HuH-7 (cell line): ENCODE measurements around the gene FOXF2.
"Not testable (repeated sequence)": the region's sequence is repeated elsewhere in the genome, so short reads cannot be mapped to it uniquely, and the experiment has no call there.

ENCODE experiments used
- DNase-seq: peaks from one replicate; pipeline ENCODE4 v3.0.0; 2011; ENCODE audit warnings: low spot score

FOXF2 gene

GRCh38 chr6:1389369-1390132 is at the start of gene FOXF2:
Gene FOXF2 (plus strand): TSS chr6:1389576. CDS start chr6:1389948, 372 bp downstream.
- peak; percentile 61 for DNase-seq

- DNase-seq = no peak
These were observed 43.3 kb upstream of the FOXF2 start for GRCh38 chr6:1346101-1346500.

GRCh38 chr6:1346558-1347091 is 42.8 kb upstream of the FOXF2 start:
- DNase-seq = no peak

GRCh38 chr6:1347161-1347560 is 42.2 kb upstream of the FOXF2 start:
- DNase-seq = no peak

GRCh38 chr6:1348675-1349074 is 40.7 kb upstream of the FOXF2 start:
- no peak for DNase-seq

- DNase-seq = no peak
These were observed 39.7 kb upstream of the FOXF2 start for GRCh38 chr6:1349655-1350054.

GRCh38 chr6:1351381-1352008 is 37.9 kb upstream of the FOXF2 start:
- no peak for DNase-seq

- DNase-seq = not testable (repeated sequence)
These were observed 34.3 kb upstream of the FOXF2 start for GRCh38 chr6:1355068-1355467.

- DNase-seq = not testable (repeated sequence)
These were observed 27.7 kb upstream of the FOXF2 start for GRCh38 chr6:1361717-1362116.

- DNase-seq = no peak
These were observed 26.7 kb upstream of the FOXF2 start for GRCh38 chr6:1362643-1363042.

GRCh38 chr6:1363298-1363697 is 26.1 kb upstream of the FOXF2 start:
- DNase-seq = no peak

GRCh38 chr6:1363729-1364572 is 25.4 kb upstream of the FOXF2 start:
- DNase-seq = no peak

GRCh38 chr6:1364791-1365190 is 24.6 kb upstream of the FOXF2 start:
- DNase-seq = no peak

- DNase-seq = no peak
These were observed 23.7 kb upstream of the FOXF2 start for GRCh38 chr6:1365686-1366085.

GRCh38 chr6:1367771-1368170 is 21.6 kb upstream of the FOXF2 start:
- no peak for DNase-seq

- DNase-seq = no peak
These were observed 20.4 kb upstream of the FOXF2 start for GRCh38 chr6:1368940-1369339.

- not testable (repeated sequence) for DNase-seq
These were observed 19.7 kb upstream of the FOXF2 start for GRCh38 chr6:1369695-1370094.

GRCh38 chr6:1371933-1372332 is 17.4 kb upstream of the FOXF2 start:
- no peak for DNase-seq

- DNase-seq = no peak
These were observed 16.7 kb upstream of the FOXF2 start for GRCh38 chr6:1372690-1373089.

GRCh38 chr6:1376653-1377052 is 12.7 kb upstream of the FOXF2 start:
- DNase-seq = no peak

GRCh38 chr6:1377526-1377925 is 11.8 kb upstream of the FOXF2 start:
- DNase-seq = no peak
